ENCODE measurements around the gene DNAAF9.
"Not testable (repeated sequence)": the region's sequence is repeated elsewhere in the genome, so short reads cannot be mapped to it uniquely, and the experiment has no call there.

The DNAAF9 gene

DNA sequence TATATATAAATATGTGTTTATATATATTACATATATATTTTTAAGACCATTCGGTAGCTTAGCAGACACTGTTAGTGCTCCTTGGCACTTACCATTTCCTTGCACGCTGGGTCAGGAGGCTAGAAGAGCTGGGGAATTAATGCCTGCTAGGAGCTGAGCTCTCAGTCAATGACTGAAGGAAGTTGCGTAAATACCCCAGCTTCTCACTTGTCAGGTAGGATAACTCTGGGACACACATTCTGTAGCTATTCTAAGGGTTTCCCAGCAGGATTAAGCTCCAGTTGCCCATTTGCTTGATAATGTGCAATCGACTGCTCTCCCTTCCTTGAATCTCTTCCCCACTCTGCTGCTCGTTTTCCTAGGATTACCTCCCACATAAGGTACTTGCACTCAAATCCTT lies 15.7 kb upstream of the DNAAF9 start:
- Histone ChIP-seq H3K4me3 (no peak overlapping the region), H3K27ac (no peak overlapping the region)
- TF ChIP-seq, protein P1, sequence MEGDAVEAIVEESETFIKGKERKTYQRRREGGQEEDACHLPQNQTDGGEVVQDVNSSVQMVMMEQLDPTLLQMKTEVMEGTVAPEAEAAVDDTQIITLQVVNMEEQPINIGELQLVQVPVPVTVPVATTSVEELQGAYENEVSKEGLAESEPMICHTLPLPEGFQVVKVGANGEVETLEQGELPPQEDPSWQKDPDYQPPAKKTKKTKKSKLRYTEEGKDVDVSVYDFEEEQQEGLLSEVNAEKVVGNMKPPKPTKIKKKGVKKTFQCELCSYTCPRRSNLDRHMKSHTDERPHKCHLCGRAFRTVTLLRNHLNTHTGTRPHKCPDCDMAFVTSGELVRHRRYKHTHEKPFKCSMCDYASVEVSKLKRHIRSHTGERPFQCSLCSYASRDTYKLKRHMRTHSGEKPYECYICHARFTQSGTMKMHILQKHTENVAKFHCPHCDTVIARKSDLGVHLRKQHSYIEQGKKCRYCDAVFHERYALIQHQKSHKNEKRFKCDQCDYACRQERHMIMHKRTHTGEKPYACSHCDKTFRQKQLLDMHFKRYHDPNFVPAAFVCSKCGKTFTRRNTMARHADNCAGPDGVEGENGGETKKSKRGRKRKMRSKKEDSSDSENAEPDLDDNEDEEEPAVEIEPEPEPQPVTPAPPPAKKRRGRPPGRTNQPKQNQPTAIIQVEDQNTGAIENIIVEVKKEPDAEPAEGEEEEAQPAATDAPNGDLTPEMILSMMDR (IDR thresholded peaks at IDR 0.05), result no peak
- DNase-seq (ENCODE audit: low spot score), result no peak

DNA sequence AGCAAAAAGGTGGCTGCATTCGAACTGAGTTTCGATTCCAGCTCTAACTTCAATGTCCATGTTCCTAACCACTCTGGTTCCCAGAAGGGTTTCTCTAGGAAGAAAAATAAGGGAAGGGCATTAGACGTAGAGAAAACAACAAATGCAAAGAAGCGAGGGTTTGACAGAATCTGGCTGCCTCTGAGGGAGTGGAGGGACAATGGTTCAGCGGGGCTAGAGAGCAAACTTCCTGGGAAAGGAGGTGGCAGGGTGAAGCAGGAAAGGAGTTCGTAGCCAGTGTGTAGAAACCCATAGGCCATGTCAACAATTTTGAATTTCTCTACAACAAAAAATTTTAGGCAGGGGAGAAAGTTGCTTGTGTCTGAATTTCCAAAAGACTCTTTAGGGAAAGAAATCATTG lies 14.5 kb upstream of the DNAAF9 start:
- DNase-seq (ENCODE audit: low spot score), result no peak
- H3K4me3 ChIP-seq, result no peak overlapping the region
- TF ChIP-seq, protein P1 (IDR thresholded peaks at IDR 0.05), result no peak
- no peak overlapping the region for H3K27ac ChIP-seq

DNA sequence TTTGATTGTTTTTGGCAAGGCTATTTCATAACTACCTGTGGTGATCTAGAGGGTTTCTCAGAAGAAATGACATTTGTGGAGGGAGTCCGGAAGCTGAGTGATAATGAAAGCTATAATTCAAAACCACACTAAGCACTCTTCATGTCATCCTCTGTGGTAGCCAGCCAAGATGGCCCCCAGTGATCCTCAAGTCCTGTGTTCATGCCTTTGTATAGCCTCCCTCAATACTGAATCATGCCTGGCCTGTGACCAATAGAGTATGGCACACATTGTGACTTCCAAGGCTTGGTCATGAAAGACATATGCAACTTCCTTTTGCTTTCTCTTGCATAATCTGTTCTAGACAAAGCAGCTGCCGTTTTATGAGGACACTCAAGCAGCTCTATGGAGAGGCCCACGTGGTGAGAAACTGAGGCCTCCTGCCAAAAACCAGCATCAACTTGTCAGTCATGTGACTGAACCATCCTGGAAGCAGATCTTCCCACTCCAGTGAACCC lies 12.8 kb upstream of the DNAAF9 start:
- Histone ChIP-seq H3K4me3 (no peak overlapping the region), H3K27ac (no peak overlapping the region)
- TF ChIP-seq, protein P1 (IDR thresholded peaks at IDR 0.05), result no peak
- no peak for DNase-seq (ENCODE audit: low spot score)

DNA sequence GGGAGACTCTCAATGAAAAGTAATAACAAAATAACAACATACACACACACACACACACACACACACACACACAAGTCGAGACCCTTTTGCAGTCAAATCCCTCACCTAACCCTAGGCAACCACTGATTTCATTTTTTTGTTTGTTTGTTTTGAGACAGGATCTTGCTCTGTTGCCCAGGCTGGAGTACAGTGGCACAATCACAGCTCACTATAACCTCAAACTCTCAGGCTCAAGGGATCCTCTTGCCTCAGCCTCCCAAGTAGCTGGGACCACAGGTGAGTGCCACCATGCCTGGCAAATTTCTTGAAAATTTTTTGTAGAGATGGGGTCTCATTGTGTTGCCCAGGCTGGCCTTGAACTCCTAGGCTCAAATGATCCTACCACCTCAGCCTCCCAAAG lies 10.7 kb upstream of the DNAAF9 start:
- not testable (repeated sequence) for H3K27ac ChIP-seq; H3K4me3 ChIP-seq; DNase-seq (ENCODE audit: low spot score)

DNA sequence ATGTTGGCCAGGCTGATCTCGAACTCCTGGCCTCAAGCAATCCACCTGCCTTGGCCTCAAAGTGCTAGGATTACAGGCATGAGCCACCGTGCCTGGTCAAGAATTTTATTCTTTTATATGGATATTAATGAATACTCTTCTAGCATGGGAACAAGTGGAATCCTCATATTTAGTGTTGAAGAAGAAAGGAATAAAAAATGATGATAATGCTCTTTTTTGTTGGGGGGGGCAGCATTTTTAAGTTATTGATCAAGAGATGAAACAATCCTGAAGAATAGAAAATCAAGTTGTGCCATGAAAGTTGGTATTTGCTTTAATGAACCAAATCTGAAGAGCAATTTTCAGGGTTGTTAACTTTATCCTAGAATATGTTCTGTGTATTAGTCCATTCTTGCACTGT lies 6.7 kb upstream of the DNAAF9 start:
- H3K27ac ChIP-seq, result no peak overlapping the region
- DNase-seq (ENCODE audit: low spot score), result no peak
- TF ChIP-seq, protein P1 (IDR thresholded peaks at IDR 0.05), result no peak
- H3K4me3 ChIP-seq, result no peak overlapping the region

DNA sequence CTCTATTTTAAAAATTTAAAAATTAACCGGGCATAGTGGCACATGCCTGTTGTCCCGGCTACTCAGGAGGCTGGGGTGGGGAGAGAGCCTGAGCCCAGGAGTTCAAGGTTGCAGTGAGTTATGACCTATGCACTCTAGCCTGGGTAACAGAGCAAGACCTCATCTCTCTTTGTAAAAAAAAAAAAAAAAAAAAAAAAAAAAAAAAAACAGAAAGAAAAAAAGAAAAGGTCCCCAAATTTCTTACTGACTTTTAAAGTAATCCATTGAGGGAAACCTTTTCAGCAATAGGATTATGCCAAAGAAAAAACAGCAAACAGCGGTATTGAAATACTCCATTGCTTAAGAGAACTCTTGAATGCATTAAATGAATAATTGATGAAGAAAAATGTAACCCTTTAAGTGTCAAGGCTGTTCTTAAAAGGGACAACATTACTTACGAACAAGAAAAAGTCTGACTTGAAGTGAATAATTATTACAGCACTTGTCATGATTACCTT lies 6.0 kb upstream of the DNAAF9 start:
- H3K4me3 ChIP-seq, result no peak overlapping the region
- H3K27ac ChIP-seq, result no peak overlapping the region
- TF ChIP-seq, protein P1 (IDR thresholded peaks at IDR 0.05), result no peak
- no peak for DNase-seq (ENCODE audit: low spot score)

DNA sequence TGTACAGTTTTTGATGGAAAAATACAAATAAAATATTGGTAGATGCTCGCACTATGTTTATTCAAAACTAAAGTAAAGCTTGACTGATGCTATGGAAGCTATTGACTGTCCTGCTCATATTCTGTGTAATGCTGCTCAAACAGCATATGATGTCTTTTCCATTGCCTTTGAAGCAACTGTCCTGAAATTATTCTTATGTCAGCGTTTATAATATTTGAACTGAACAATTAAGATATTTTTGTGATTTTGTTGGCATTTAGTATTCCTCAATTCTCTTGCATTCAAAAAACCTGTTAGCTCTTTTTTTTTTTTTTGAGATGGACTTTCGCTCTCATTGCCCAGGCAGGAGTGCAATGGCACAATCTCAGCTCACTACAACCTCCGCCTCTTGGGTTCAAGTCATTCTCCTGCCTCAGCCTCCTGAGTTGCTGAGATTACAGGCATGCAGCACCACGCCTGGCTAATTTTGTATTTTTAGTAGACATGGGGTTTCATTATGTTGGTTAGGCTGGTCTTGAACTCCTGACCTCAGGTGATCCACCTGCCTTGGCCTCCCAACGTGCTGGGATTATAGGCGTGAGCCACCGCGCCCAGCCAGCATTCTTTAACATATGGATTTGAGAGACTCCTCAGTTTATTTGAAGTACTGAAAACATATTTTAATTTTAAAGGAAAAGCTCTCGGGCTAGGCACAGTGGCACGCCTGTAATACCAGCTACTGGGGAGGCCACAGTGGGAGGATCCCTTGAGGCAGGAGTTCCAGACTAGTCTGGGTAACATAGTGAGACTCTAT lies 5.3 kb upstream of the DNAAF9 start:
- H3K4me3 ChIP-seq, result no peak overlapping the region
- TF ChIP-seq, protein P1 (IDR thresholded peaks at IDR 0.05), result no peak
- DNase-seq (ENCODE audit: low spot score), result no peak
- H3K27ac ChIP-seq, result no peak overlapping the region

All from coronary artery (tissue), 2 donors.